PC-3 (cell line): Measurements from ENCODE around the gene CEP170B. TPM values are rescaled to one million over a fixed set of nuclear protein-coding genes. Genes with fewer than 3 reads are reported as not detected.

Experiments used
- ATAC-seq: fragments of 200-7000 bp; cut with Tn5 transposase; 2 replicates; pipeline ENCODE4 v1.9.1; 2020; ENCODE audit warnings: mild to moderate bottlenecking, moderate library complexity
- BruUV-seq: library from RNA; stranded (reverse); fragments of 400-500 nt; replicated peaks from 2 replicates; lab custom pipeline; 2021; lab: Mats Ljungman, UMichigan
- CTCF ChIA-PET: fragments of 300-600 bp; sonication (Branson Sonifier 250); formaldehyde crosslinking; loops from one replicate; lab custom pipeline; 2022; ENCODE audit warnings: antibody characterized with exemption; lab: Charles Lee
- POLR2A ChIA-PET: fragments of 300-600 bp; sonication (Branson Sonifier 250); formaldehyde crosslinking; loops from one replicate; lab custom pipeline; 2022; ENCODE audit warnings: antibody characterized with exemption; ENCODE audit not compliant: unreplicated experiment; lab: Charles Lee
- DNase-seq: peaks from one replicate; pipeline ENCODE4 v3.0.0-alpha.2; 2015
- H2AFZ ChIP-seq: fragments of 300-600 bp; sonication (generic); 2 replicates; pipeline ENCODE4 v1.6.0; 2016; ENCODE audit warnings: antibody characterized with exemption, low read length
- H3F3A ChIP-seq: fragments of 300-600 bp; sonication (generic); one replicate; pipeline ENCODE4 v1.6.0; 2017; ENCODE audit warnings: antibody characterized with exemption, low read length, control low read depth, mild to moderate bottlenecking; ENCODE audit not compliant: unreplicated experiment
- H3K27ac ChIP-seq: fragments of 300-600 bp; sonication (generic); 2 replicates; pipeline ENCODE4 v1.5.1; 2016; ENCODE audit warnings: mild to moderate bottlenecking, low read length
- H3K27me3 ChIP-seq: fragments of 300-600 bp; sonication (generic); 2 replicates; pipeline ENCODE4 v1.6.1; 2016; ENCODE audit warnings: low read length, mixed read lengths
- H3K36me3 ChIP-seq: fragments of 300-600 bp; sonication (generic); 2 replicates; pipeline ENCODE4 v1.6.1; 2016; ENCODE audit warnings: low read depth, mixed run types, low read length, mixed read lengths
- H3K4me1 ChIP-seq: fragments of 300-600 bp; sonication (generic); 2 replicates; pipeline ENCODE4 v1.5.1; 2016; ENCODE audit warnings: low read length; ENCODE audit not compliant: insufficient read depth
- H3K4me2 ChIP-seq: fragments of 300-600 bp; sonication (generic); 2 replicates; pipeline ENCODE4 v1.6.0; 2016; ENCODE audit warnings: low read length
- H3K4me3 ChIP-seq: fragments of 300-600 bp; sonication (generic); 2 replicates; pipeline ENCODE4 v1.5.1; 2016; ENCODE audit warnings: mild to moderate bottlenecking, low read length, mixed read lengths
- H3K79me2 ChIP-seq: fragments of 300-600 bp; sonication (generic); 2 replicates; pipeline ENCODE4 v1.6.1; 2017; ENCODE audit warnings: low read length, mixed read lengths
- H3K9ac ChIP-seq: fragments of 300-600 bp; sonication (generic); 2 replicates; pipeline ENCODE4 v1.6.0; 2016; ENCODE audit warnings: mild to moderate bottlenecking, low read length
- H3K9me2 ChIP-seq: fragments of 300-600 bp; sonication (generic); replicated peaks from 2 replicates; pipeline ENCODE4 v1.6.1; 2016; ENCODE audit warnings: mixed run types, low read length, mixed read lengths
- H3K9me3 ChIP-seq: fragments of 300-600 bp; sonication (generic); 2 replicates; pipeline ENCODE4 v1.6.1; 2016; ENCODE audit warnings: low read length, mixed read lengths
- H4K20me1 ChIP-seq: fragments of 300-600 bp; sonication (generic); 2 replicates; pipeline ENCODE4 v1.6.1; 2016; ENCODE audit warnings: low read length, mixed read lengths
- EZH2 ChIP-seq: fragments of 300-600 bp; sonication (generic); IDR thresholded peaks from one replicate; pipeline ENCODE4 v1.6.1; 2017; ENCODE audit warnings: antibody characterized with exemption, mild to moderate bottlenecking, low read length; ENCODE audit not compliant: unreplicated experiment
- EZH2phosphoT487 ChIP-seq: fragments of 300-600 bp; sonication (generic); IDR thresholded peaks from 2 replicates; pipeline ENCODE4 v1.6.1; 2018; ENCODE audit warnings: mild to moderate bottlenecking, antibody characterized with exemption, low read length, borderline replicate concordance
- intact Hi-C: fragments of 100-400 bp; cut with micrococcal nuclease; formaldehyde crosslinking; loops from 2 replicates; pipeline ENCODE4 v1.9.0; 2023
- total RNA-seq: library from RNA; depleted of rRNA; stranded (reverse); fragments of >200 nt; gene quantifications from 2 replicates; pipeline ENCODE4 v1.2.3, GENCODE V29; 2014
- TF ChIP-seq, protein P1 (sequence below): fragments of 300-600 bp; sonication (generic); conservative IDR thresholded peaks from 2 replicates; pipeline ENCODE4 v1.5.1; 2017; ENCODE audit warnings: antibody characterized with exemption, low read depth, mild to moderate bottlenecking, low read length

The CEP170B gene
- total RNA-seq, 1 experiment from 2014 or later, result 33.2 TPM

DNA sequence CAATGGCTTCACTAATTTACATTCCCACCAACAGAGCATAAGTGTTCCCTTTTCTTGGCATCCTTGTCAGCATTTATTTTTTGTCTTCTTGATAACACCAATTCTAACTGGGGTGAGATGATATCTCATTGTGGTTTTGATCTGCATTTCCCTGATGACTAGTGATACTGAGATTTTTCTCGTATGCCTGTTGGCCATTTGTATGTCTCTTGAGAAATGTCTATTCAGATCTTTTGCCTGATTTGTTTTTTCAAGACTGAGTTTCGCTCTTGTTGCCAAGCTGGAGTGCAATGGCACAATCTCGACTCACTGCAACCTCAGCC is 54.9 kb downstream of the CEP170B start:
- Histone ChIP-seq H3K4me1 (no peaks in the 10 kb centered on the region), H4K20me1 (no peaks in the 10 kb centered on the region), H3K4me3 (no peak overlapping the region), H3K4me2 (no peak overlapping the region), H3K27me3 (no peaks in the 10 kb centered on the region), H2AFZ (no peak overlapping the region), H3K9me3 (no peaks in the 10 kb centered on the region), H3K27ac (no peak overlapping the region), H3K9ac (no peak overlapping the region), H3K9me2 (no peaks in the 10 kb centered on the region), H3K36me3 (no peaks in the 10 kb centered on the region), H3K79me2 (no peaks in the 10 kb centered on the region), H3F3A (no peaks in the 10 kb centered on the region)
- intact Hi-C loops, result no loop called here
- POLR2A ChIA-PET, result no interaction called here
- no peak for TF ChIP-seq EZH2
- TF ChIP-seq, protein P1, sequence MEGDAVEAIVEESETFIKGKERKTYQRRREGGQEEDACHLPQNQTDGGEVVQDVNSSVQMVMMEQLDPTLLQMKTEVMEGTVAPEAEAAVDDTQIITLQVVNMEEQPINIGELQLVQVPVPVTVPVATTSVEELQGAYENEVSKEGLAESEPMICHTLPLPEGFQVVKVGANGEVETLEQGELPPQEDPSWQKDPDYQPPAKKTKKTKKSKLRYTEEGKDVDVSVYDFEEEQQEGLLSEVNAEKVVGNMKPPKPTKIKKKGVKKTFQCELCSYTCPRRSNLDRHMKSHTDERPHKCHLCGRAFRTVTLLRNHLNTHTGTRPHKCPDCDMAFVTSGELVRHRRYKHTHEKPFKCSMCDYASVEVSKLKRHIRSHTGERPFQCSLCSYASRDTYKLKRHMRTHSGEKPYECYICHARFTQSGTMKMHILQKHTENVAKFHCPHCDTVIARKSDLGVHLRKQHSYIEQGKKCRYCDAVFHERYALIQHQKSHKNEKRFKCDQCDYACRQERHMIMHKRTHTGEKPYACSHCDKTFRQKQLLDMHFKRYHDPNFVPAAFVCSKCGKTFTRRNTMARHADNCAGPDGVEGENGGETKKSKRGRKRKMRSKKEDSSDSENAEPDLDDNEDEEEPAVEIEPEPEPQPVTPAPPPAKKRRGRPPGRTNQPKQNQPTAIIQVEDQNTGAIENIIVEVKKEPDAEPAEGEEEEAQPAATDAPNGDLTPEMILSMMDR, result no peak
- TF ChIP-seq EZH2phosphoT487, result no peak
- CTCF ChIA-PET, result no interaction called here
- BruUV-seq, result no TSS peak
- DNase-seq, result no peak
- no peak for ATAC-seq

DNA sequence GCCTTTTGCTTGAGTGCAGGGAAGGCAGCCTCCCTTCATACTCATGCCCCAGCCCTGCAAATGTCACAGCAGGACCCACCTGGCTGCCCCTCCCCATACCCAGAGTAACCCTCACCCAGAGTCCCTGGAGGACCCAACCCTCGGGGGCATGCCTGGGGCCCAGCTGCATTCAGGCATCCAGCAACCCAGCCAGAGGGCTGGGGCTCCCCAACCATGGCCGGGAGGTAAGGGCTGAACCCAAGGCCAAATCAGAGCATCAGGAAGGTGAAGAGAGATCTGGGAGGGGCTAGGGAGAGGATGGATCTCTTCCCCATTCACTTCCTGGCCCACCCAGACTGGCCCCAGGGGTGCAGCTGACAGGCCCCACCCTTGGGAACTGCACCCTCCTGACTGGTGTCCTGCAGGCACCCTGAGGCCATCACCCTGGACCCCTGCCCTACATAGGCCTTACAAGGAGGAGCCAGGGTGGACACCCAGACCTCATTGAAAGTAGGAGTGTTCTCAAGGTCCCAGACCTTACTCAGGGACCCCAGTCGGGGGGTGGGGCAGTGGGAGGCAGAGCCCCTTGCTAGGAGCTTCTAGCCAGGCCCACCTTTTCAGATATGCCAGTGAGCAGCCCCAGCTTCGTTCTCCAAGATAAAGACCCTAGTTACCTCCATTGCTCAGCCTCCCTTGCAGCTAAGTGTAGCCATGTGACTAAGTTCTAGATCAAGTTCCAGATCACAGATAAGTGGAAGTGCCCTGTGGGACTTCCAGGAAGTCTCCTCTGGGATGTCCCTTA is 58.8 kb downstream of the CEP170B start:
- Histone ChIP-seq H3F3A (no peaks in the 10 kb centered on the region), H3K9me2 (no peaks in the 10 kb centered on the region), H3K36me3 (no peaks in the 10 kb centered on the region), H3K9me3 (no peaks in the 10 kb centered on the region), H3K4me2 (no peak overlapping the region), H3K9ac (no peak overlapping the region), H3K27me3 (no peaks in the 10 kb centered on the region), H2AFZ (no peak overlapping the region), H3K27ac (no peak overlapping the region), H4K20me1 (no peaks in the 10 kb centered on the region), H3K4me1 (no peaks in the 10 kb centered on the region), H3K4me3 (no peak overlapping the region), H3K79me2 (no peaks in the 10 kb centered on the region)
- POLR2A ChIA-PET, result no interaction called here
- CTCF ChIA-PET, result no interaction called here
- ATAC-seq (no peak), DNase-seq (no peak)
- TF ChIP-seq, protein P1, result no peak
- TF ChIP-seq EZH2phosphoT487 (no peak), EZH2 (no peak)
- BruUV-seq, result no TSS peak
- intact Hi-C loops, result no loop called here

GRCh38 chr14:104924421-104925213 is 59.5 kb downstream of the CEP170B start, which contains the start of gene PLD4:
Gene PLD4, plus strand, starts transcription at chr14:104924879. Its CDS starts 2,262 bp downstream, at chr14:104927141.
- no peaks in the 10 kb centered on the region for H3K79me2 ChIP-seq
- intact Hi-C loops, result no loop called here
- H3K9me2 ChIP-seq, result no peaks in the 10 kb centered on the region
- H3K27ac ChIP-seq, result no peak within 1 kb of the TSS
- H3K4me2 ChIP-seq, result no peak within 1 kb of the TSS
- no peak for DNase-seq
- H3K36me3 ChIP-seq, result no peaks in the 10 kb centered on the region
- no peaks in the 10 kb centered on the region for H3K9me3 ChIP-seq
- ATAC-seq, result peak; percentile 40; the same call in 1 of the 2 replicates
- no peaks in the 10 kb centered on the region for H4K20me1 ChIP-seq
- H3K4me1 ChIP-seq, result no peaks in the 10 kb centered on the region
- H3F3A ChIP-seq, result no peaks in the 10 kb centered on the region
- TF ChIP-seq EZH2 (no peak), EZH2phosphoT487 (no peak)
- TF ChIP-seq, protein P1, result no peak
- BruUV-seq, result no TSS peak
- H3K27me3 ChIP-seq, result no peaks in the 10 kb centered on the region
- no peak within 1 kb of the TSS for H2AFZ ChIP-seq
- H3K9ac ChIP-seq, result no peak within 1 kb of the TSS
- no peak within 1 kb of the TSS for H3K4me3 ChIP-seq
- ChIA-PET CTCF (no interaction called here), POLR2A (interaction anchor here (0.6 kb wide), 1 partner anchor 16 kb away, joined by 6 read pairs; no protein-coding TSS in a partner anchor)
